Inflammatory macrophage (primary cell): Measurements from ENCODE around the gene MAP4K4.

ENCODE experiments used
- DNase-seq, 2 donors: peaks; one replicate each; pipeline ENCODE4 v3.0.0-alpha.2; 2020 to 2022
- total RNA-seq, 18 experiments: gene quantifications; one replicate each; lab custom pipeline; 2026; ENCODE audit warnings: mixed read lengths in 6 of 18, inconsistent platforms in 2 of 18; lab: John Stamatoyannopoulos, UW

The MAP4K4 gene
- total RNA-seq: 61.5 to 246 (median 109) reads per million in 18 experiments

DNA sequence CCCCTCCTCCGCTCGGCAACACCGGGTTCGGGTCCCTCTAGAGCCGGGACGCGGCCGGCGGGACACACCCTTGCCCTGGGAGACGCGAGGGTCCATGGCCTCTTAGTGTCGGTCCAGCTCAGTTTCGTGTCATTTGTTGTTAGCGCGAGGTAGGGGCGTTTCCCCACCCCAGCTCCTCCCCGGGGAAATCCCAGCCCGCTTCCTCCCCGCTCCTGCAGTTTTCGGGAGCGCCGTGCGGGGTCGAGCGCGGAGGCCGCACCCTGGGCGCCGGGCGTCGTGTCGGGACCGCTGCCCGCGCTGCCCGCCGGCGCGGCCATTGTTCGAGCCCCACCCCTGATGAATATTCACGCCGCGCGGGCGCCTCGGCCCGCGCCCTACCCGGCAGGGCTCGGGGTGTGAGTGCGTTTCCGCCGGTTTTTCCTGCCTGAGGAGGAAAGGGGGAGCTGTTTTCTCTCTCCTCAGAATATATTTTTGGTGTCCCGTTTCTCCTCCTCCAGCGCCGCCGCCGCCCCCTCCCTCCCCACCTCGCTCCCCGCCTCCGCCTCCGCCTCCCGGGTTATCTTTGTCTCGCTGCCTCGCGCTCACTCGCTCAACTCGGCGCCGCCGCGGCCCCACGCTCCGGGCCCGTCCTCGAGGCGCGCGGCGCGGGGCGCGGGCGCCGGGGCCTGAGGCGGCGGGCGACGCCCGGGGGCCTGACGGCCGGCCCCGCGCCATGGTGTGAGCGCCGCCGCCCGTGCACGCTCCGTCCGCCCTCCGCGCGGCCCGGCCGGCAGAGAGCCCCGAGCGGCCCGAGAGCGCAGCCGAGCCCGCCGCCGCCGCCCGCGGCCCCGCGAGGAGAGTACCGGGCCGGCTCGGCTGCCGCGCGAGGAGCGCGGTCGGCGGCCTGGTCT is at the start of gene MAP4K4:
Gene MAP4K4 (plus strand): TSS at position 584 of the 890 bp plus-strand sequence. CDS start 374 bp downstream, outside the sequence.
- peak; percentile 67 to 76 for DNase-seq

- no peak for DNase-seq
Measured at GRCh38 chr2:101653469-101653868, 44.0 kb upstream of the MAP4K4 start.

DNA sequence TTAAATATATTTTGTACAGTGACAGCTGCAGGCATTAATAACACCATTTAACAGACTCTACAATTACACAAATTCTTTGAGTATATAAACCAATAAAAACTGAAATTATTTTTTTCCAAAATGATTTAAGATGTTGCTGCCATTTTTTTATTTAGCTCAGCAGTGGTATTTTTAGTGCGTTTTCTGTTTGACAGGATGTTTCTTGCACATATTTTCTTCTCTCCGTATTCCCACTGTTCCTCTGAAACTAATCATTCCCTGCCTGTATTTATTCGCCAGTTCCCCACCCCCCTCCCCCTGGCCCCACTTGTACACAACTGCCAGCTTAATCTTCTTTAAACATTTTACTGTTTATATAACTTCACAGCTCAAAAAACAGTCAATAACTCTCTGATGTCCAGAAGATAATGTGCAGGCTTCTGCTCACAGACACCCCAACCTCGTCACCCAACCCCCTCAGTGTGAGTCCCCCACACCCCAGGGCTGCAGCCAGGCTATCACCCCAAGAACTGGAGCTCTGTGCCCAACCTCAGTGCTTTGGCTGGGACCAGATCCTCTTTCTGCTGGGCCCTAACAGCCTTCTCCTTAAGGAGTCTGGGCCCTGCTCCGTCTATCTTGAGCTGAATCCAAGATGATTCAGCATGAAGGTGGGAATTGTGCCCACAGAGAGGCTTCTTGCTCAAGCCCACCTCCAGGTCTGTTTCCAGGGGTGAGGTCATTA is 41.6 kb upstream of the MAP4K4 start:
- DNase-seq: no peak

GRCh38 chr2:101657787-101658186 is 39.7 kb upstream of the MAP4K4 start:
- no peak for DNase-seq

DNA sequence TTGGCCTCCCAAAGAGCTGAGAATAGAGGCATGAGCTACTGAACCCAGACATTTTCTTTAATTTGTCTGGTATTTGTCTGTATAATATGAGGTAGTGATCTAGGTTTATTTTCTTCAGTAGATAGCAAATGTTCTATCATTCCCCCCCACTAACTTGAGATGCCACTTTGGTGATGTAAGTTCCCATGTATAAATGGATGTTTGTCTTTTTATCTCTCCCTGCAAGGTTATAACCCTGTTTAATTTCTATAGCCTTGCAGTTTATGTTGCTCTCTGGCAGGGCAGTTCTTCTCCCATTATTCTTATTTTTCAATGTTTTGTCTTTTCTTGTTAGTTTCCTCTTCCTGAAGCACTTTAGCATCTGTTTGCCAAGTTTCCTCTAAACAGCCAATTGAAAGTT is 39.1 kb upstream of the MAP4K4 start:
- DNase-seq: no peak

- DNase-seq: no peak
Measured at GRCh38 chr2:101665312-101665711, 32.2 kb upstream of the MAP4K4 start.

DNA sequence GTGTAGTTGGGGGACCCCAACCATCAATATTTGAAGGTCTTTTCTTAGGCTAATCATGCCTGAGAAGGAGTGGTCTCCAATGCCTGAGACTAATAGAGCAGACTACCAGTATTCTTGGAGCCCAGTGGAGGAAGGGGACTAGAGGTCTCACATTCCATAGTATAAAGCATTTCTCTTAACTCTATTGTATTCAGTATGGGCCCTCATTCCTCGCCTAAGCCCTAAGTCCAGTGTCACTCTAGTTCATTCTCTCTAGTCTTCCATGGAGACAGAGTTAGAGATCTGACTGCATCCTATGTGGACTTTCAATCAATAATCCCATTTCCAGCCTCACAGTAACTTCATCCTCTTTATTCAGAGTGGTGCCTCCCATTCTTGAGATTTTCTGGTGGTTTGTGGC is 29.7 kb upstream of the MAP4K4 start:
- no peak for DNase-seq

DNA sequence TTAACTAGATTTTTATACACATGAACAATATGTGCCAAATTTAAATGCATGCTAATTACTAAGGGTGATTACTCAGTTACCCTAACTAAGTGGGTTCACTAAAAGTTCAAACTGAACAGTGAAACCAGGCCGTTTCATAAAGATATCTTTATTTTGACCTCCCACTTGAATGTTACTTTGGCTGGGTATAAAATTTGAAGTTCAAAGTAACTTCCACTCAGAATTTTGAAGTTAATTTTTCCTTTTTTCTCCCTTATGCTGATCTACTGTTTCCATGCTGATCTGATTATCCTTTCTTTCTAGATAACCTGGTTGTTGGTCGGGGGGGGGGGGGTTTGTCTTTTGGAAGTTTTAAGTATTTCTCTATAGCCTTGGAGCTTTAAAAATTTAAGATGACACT is 25.5 kb upstream of the MAP4K4 start:
- DNase-seq: no peak

- no peak for DNase-seq
Measured at GRCh38 chr2:101673920-101674319, 23.6 kb upstream of the MAP4K4 start.

- DNase-seq: no peak
Measured at GRCh38 chr2:101675512-101675911, 22.0 kb upstream of the MAP4K4 start.

DNA sequence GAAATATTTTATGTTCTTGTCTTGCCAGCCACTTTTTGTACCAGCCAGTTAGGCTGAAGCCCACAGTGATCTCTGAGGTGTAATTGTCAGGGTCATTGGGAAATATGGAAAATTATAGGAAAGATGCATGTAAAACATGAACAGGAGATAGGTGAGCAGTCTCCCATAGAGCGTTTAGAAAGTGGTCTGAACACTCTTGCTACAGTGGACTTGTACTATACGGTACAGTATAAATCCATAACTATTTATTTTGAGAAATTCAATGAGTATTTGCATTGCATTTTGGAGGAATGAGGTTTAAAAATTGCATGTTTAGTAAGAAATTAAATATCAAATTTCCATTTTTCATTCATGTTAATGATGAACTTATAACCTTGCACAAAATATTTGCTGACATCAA is 20.8 kb upstream of the MAP4K4 start:
- no peak for DNase-seq

DNA sequence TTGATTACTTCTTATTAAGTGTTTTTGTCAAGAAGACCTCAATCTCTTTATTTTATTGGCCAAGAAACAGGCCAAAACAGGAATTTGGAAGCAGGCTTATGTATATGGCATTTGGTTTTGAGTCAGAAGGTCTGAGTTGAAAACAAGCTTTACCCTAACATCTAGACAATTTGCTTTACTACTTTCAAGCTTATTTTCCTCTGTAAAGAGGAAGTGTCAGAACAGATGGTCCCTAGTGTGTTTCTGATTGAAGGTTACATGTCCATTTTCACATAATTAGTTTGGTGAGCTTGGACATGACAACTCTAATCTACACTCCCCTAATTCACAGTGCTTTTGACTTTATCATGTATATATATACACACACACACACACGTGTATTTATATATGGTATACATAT is 19.8 kb upstream of the MAP4K4 start:
- DNase-seq: no peak

GRCh38 chr2:101678379-101678778 is 19.1 kb upstream of the MAP4K4 start:
- no peak for DNase-seq

DNA sequence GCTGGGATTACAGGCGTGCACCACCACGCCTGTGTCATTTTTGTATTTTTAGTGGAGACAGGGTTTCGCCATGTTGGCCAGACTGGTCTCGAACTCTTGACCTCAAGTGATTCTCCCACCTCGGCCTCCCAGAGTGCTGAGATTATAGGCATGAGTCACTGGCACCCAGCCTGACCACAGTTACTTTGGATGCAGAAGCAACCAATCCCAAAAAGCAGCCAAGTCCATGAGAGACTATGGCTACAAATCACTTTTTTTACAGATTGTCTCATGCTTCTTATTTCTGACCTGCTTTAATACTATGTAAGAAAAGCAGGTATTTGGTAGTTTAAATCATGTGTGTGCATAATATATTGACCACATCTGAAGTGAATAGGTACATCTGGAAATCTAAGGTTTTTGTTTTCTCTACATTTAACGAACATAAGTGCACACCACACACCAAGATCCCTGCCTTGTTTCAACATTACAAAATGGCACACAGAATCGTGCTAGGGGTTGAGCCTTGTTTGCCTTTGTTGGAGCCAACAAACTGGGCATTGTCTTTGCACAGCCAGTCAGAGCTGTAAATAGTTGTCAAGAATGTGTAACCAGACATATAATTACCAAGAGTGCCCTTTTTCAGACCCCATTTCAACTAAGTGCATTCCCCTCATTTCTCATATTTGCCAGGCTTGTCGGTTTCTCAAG is 18.3 kb upstream of the MAP4K4 start:
- no peak for DNase-seq

GRCh38 chr2:101679801-101680487 is 17.6 kb upstream of the MAP4K4 start:
- no peak for DNase-seq

GRCh38 chr2:101682311-101682710 is 15.2 kb upstream of the MAP4K4 start:
- no peak for DNase-seq

- no peak for DNase-seq
Measured at GRCh38 chr2:101684313-101684712, 13.2 kb upstream of the MAP4K4 start.

GRCh38 chr2:101688261-101688660 is 9.2 kb upstream of the MAP4K4 start:
- peak in 1 of 2 donors; percentile 30 for DNase-seq

- peak; percentile 20 to 41 for DNase-seq
Measured at GRCh38 chr2:101689114-101689825, 8.2 kb upstream of the MAP4K4 start.

GRCh38 chr2:101690547-101691152 is 6.9 kb upstream of the MAP4K4 start:
- DNase-seq: no peak

DNA sequence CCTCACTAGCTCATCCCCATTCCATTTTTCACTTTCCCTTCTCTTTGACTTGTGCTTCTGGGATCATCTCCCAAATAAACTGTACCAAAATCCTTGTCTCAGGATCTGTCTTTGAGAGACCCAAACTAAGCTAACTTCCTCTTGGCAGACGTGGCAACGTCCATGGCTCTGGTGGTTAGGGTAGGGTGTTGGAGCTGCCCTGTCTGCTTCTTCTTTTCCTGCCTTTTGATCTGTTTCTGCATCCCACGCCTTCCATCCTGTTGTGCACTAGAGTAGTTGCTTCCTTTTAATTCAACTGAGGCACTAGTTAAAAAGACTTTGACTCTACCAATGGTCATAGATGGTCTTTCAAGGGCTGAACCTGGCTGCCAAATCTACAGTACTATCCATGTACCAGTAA is 5.5 kb upstream of the MAP4K4 start:
- DNase-seq: peak; percentile 77 to 79
